HEK293 (cell line): Measurements from ENCODE around the gene SERPINA1.

Experiments used
- CTCF ChIA-PET: fragments of 350-600 bp; formaldehyde crosslinking; extraction: SDS; loops from one replicate; lab custom pipeline; 2021; ENCODE audit warnings: antibody characterized with exemption; lab: Yijun Ruan, JAX
- POLR2A ChIA-PET: fragments of 300-600 bp; formaldehyde crosslinking; extraction: SDS; loops from one replicate; lab custom pipeline; 2020; ENCODE audit warnings: antibody characterized with exemption, inconsistent platforms; lab: Yijun Ruan, JAX
- H3K27ac ChIP-seq: fragments of 200-500 bp; sonication (Bioruptor generic); 2 replicates; pipeline ENCODE4 v1.5.1; 2014; ENCODE audit warnings: low read depth, low read length, control low read depth, inconsistent platforms; ENCODE audit errors: extremely low read depth
- H3K36me3 ChIP-seq, 2 experiments: fragments of 200-500 bp in 1 of 2; sonication (Bioruptor generic) in 1 of 2; 1 replicate in 1 of 2; 2 replicates in 1 of 2; pipeline ENCODE4 v1.5.1; 2014 to 2017; ENCODE audit warnings: inconsistent platforms in 2 of 2, low read length in 2 of 2; ENCODE audit not compliant: control insufficient read depth in 2 of 2, insufficient read depth in 1 of 2
- H3K4me1 ChIP-seq: fragments of 200-500 bp; sonication (Bioruptor generic); 2 replicates; pipeline ENCODE4 v1.5.1; 2014; ENCODE audit warnings: mild to moderate bottlenecking, low read length, inconsistent platforms; ENCODE audit not compliant: control insufficient read depth, insufficient read depth
- H3K4me3 ChIP-seq: 2 replicates; pipeline ENCODE4 v1.5.1; 2011; ENCODE audit warnings: low read depth, mild to moderate bottlenecking, control low read depth, low read length, moderate library complexity
- H3K9me3 ChIP-seq: fragments of 200-500 bp; sonication (Bioruptor generic); 2 replicates; pipeline ENCODE4 v1.5.1; 2014; ENCODE audit warnings: low read depth, low read length, inconsistent platforms; ENCODE audit not compliant: control insufficient read depth, insufficient read depth
- KLF10 ChIP-seq: fragments of 450-650 bp; IDR thresholded peaks from 2 replicates; pipeline ENCODE4 v1.5.1; 2018; ENCODE audit warnings: missing biosample characterization, mild to moderate bottlenecking, missing genetic modification characterization
- REPIN1 ChIP-seq: fragments of 450-650 bp; formaldehyde crosslinking; IDR thresholded peaks from 2 replicates; pipeline ENCODE4 v1.5.1; 2017; ENCODE audit warnings: missing biosample characterization, missing genetic modification characterization, low read depth
- TRIM28 ChIP-seq: IDR thresholded peaks from 2 replicates; pipeline ENCODE4 v1.6.1; 2011; ENCODE audit warnings: low read length, control low read depth, borderline replicate concordance
- ZBTB21 ChIP-seq: fragments of 450-650 bp; formaldehyde crosslinking; IDR thresholded peaks from 2 replicates; pipeline ENCODE4 v1.5.1; 2017; ENCODE audit warnings: missing biosample characterization, missing genetic modification characterization
- ZBTB8A ChIP-seq: fragments of 450-650 bp; formaldehyde crosslinking; IDR thresholded peaks from 2 replicates; pipeline ENCODE4 v1.5.1; 2016; ENCODE audit warnings: missing biosample characterization, missing genetic modification characterization
- ZFHX2 ChIP-seq: fragments of 450-650 bp; formaldehyde crosslinking; conservative IDR thresholded peaks from 2 replicates; pipeline ENCODE4 v1.5.1; 2016; ENCODE audit warnings: missing biosample characterization, missing genetic modification characterization
- ZIC2 ChIP-seq: fragments of 450-650 bp; formaldehyde crosslinking; IDR thresholded peaks from 2 replicates; pipeline ENCODE4 v1.5.1; 2016; ENCODE audit warnings: missing biosample characterization, missing genetic modification characterization
- ZNF10 ChIP-seq: fragments of 450-650 bp; formaldehyde crosslinking; IDR thresholded peaks from 2 replicates; pipeline ENCODE4 v1.5.1; 2017; ENCODE audit warnings: missing biosample characterization, missing genetic modification characterization
- ZNF16 ChIP-seq: fragments of 450-650 bp; formaldehyde crosslinking; IDR thresholded peaks from 2 replicates; pipeline ENCODE4 v1.5.1; 2016; ENCODE audit warnings: low read depth, missing biosample characterization, missing genetic modification characterization
- ZNF202 ChIP-seq: fragments of 450-650 bp; formaldehyde crosslinking; IDR thresholded peaks from 2 replicates; pipeline ENCODE4 v1.5.1; 2016; ENCODE audit warnings: missing biosample characterization, missing genetic modification characterization, borderline replicate concordance
- ZNF324 ChIP-seq: fragments of 450-650 bp; formaldehyde crosslinking; IDR thresholded peaks from 2 replicates; pipeline ENCODE4 v1.5.1; 2016; ENCODE audit warnings: missing biosample characterization, missing genetic modification characterization
- ZNF354C ChIP-seq: fragments of 450-650 bp; formaldehyde crosslinking; IDR thresholded peaks from 2 replicates; pipeline ENCODE4 v1.5.1; 2016; ENCODE audit warnings: missing biosample characterization, missing genetic modification characterization, low read depth, borderline replicate concordance
- ZNF37A ChIP-seq: fragments of 450-650 bp; IDR thresholded peaks from 2 replicates; pipeline ENCODE4 v1.5.1; 2018; ENCODE audit warnings: missing biosample characterization, missing genetic modification characterization
- ZNF776 ChIP-seq: fragments of 450-650 bp; formaldehyde crosslinking; IDR thresholded peaks from 2 replicates; pipeline ENCODE4 v1.5.0; 2017; ENCODE audit warnings: missing biosample characterization, missing genetic modification characterization, borderline replicate concordance
- ZNF830 ChIP-seq: fragments of 450-650 bp; IDR thresholded peaks from 2 replicates; pipeline ENCODE4 v1.5.0; 2018; ENCODE audit warnings: missing biosample characterization, missing genetic modification characterization, low read depth, mild to moderate bottlenecking, moderate library complexity
- ZNF843 ChIP-seq: fragments of 450-650 bp; formaldehyde crosslinking; IDR thresholded peaks from 2 replicates; pipeline ENCODE4 v1.5.1; 2016; ENCODE audit warnings: missing biosample characterization, missing genetic modification characterization
- TF ChIP-seq, protein P1 (sequence below): fragments of 450-650 bp; formaldehyde crosslinking; IDR thresholded peaks from 2 replicates; pipeline ENCODE4 v1.5.1; 2016; ENCODE audit warnings: missing biosample characterization, missing genetic modification characterization, borderline replicate concordance
- TF ChIP-seq, protein P2 (sequence below): fragments of 450-650 bp; IDR thresholded peaks from 2 replicates; pipeline ENCODE4 v1.5.1; 2018; ENCODE audit warnings: missing biosample characterization, mild to moderate bottlenecking, missing genetic modification characterization
- TF ChIP-seq, protein P3 (sequence below): fragments of 450-650 bp; formaldehyde crosslinking; IDR thresholded peaks from 2 replicates; pipeline ENCODE4 v1.5.1; 2016; ENCODE audit warnings: missing biosample characterization, missing genetic modification characterization
- TF ChIP-seq, protein P4 (sequence below): fragments of 450-650 bp; formaldehyde crosslinking; IDR thresholded peaks from 2 replicates; pipeline ENCODE4 v1.5.1; 2016; ENCODE audit warnings: missing biosample characterization, missing genetic modification characterization
- TF ChIP-seq, protein P5 (sequence below): fragments of 450-650 bp; formaldehyde crosslinking; IDR thresholded peaks from 2 replicates; pipeline ENCODE4 v1.5.1; 2016; ENCODE audit warnings: missing biosample characterization, missing genetic modification characterization
- TF ChIP-seq, protein P6 (sequence below): fragments of 450-650 bp; formaldehyde crosslinking; IDR thresholded peaks from 2 replicates; pipeline ENCODE4 v1.5.0; 2017; ENCODE audit warnings: missing biosample characterization, missing genetic modification characterization, borderline replicate concordance

Gene SERPINA1

DNA sequence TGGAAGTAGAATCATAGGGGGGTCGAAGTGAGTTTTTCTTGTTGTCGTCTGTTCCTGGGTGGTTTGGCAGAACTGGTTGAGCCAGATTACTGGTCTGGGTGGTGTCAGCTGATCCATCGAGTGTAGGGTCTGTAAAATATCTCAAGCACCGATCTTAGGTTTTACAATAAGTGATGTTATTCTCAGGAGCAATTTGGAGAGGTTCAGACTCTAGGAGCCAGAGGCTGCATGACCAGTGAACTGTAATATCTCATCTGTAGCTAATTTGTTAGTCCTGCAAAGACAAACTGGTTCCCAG lies 9.7 kb upstream of the SERPINA1 start:
- ChIA-PET POLR2A (no interaction called here), CTCF (no interaction called here)
- Histone ChIP-seq H3K9me3 (no peaks in the 10 kb centered on the region), H3K27ac (no peak overlapping the region), H3K4me1 (no peaks in the 10 kb centered on the region), H3K4me3 (no peak overlapping the region), H3K36me3 (no peaks in the 10 kb centered on the region)
- TF ChIP-seq, protein P1, sequence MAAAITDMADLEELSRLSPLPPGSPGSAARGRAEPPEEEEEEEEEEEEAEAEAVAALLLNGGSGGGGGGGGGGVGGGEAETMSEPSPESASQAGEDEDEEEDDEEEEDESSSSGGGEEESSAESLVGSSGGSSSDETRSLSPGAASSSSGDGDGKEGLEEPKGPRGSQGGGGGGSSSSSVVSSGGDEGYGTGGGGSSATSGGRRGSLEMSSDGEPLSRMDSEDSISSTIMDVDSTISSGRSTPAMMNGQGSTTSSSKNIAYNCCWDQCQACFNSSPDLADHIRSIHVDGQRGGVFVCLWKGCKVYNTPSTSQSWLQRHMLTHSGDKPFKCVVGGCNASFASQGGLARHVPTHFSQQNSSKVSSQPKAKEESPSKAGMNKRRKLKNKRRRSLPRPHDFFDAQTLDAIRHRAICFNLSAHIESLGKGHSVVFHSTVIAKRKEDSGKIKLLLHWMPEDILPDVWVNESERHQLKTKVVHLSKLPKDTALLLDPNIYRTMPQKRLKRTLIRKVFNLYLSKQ (tag by site-specific recombination) = no peak
- TF ChIP-seq, protein P2, sequence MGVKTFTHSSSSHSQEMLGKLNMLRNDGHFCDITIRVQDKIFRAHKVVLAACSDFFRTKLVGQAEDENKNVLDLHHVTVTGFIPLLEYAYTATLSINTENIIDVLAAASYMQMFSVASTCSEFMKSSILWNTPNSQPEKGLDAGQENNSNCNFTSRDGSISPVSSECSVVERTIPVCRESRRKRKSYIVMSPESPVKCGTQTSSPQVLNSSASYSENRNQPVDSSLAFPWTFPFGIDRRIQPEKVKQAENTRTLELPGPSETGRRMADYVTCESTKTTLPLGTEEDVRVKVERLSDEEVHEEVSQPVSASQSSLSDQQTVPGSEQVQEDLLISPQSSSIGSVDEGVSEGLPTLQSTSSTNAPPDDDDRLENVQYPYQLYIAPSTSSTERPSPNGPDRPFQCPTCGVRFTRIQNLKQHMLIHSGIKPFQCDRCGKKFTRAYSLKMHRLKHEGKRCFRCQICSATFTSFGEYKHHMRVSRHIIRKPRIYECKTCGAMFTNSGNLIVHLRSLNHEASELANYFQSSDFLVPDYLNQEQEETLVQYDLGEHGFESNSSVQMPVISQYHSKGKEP = no peak
- TF ChIP-seq TRIM28 = no peak
- TF ChIP-seq ZBTB21 (tag by site-specific recombination) = no peak
- no peak for TF ChIP-seq ZNF354C (tag by site-specific recombination)
- no peak for TF ChIP-seq ZNF776 (tag by site-specific recombination)
- no peak for TF ChIP-seq ZNF830 (tag by site-specific recombination)
- TF ChIP-seq ZNF37A (tag by site-specific recombination) = no peak
- TF ChIP-seq ZNF10 = no peak
- no peak for TF ChIP-seq ZFHX2 (tag by site-specific recombination)
- no peak for TF ChIP-seq KLF10 (tag by site-specific recombination)
- no peak for TF ChIP-seq ZNF843 (tag by site-specific recombination)
- TF ChIP-seq ZBTB8A (tag by site-specific recombination) = no peak
- TF ChIP-seq, protein P3, sequence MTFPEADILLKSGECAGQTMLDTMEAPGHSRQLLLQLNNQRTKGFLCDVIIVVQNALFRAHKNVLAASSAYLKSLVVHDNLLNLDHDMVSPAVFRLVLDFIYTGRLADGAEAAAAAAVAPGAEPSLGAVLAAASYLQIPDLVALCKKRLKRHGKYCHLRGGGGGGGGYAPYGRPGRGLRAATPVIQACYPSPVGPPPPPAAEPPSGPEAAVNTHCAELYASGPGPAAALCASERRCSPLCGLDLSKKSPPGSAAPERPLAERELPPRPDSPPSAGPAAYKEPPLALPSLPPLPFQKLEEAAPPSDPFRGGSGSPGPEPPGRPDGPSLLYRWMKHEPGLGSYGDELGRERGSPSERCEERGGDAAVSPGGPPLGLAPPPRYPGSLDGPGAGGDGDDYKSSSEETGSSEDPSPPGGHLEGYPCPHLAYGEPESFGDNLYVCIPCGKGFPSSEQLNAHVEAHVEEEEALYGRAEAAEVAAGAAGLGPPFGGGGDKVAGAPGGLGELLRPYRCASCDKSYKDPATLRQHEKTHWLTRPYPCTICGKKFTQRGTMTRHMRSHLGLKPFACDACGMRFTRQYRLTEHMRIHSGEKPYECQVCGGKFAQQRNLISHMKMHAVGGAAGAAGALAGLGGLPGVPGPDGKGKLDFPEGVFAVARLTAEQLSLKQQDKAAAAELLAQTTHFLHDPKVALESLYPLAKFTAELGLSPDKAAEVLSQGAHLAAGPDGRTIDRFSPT (tag by site-specific recombination) = no peak
- TF ChIP-seq, protein P4, sequence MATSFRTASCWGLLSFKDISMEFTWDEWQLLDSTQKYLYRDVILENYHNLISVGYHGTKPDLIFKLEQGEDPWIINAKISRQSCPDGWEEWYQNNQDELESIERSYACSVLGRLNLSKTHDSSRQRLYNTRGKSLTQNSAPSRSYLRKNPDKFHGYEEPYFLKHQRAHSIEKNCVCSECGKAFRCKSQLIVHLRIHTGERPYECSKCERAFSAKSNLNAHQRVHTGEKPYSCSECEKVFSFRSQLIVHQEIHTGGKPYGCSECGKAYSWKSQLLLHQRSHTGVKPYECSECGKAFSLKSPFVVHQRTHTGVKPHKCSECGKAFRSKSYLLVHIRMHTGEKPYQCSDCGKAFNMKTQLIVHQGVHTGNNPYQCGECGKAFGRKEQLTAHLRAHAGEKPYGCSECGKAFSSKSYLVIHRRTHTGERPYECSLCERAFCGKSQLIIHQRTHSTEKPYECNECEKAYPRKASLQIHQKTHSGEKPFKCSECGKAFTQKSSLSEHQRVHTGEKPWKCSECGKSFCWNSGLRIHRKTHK (tag by site-specific recombination) = no peak
- no peak for TF ChIP-seq REPIN1 (tag by site-specific recombination)
- TF ChIP-seq ZNF324 (tag by site-specific recombination) = no peak

DNA sequence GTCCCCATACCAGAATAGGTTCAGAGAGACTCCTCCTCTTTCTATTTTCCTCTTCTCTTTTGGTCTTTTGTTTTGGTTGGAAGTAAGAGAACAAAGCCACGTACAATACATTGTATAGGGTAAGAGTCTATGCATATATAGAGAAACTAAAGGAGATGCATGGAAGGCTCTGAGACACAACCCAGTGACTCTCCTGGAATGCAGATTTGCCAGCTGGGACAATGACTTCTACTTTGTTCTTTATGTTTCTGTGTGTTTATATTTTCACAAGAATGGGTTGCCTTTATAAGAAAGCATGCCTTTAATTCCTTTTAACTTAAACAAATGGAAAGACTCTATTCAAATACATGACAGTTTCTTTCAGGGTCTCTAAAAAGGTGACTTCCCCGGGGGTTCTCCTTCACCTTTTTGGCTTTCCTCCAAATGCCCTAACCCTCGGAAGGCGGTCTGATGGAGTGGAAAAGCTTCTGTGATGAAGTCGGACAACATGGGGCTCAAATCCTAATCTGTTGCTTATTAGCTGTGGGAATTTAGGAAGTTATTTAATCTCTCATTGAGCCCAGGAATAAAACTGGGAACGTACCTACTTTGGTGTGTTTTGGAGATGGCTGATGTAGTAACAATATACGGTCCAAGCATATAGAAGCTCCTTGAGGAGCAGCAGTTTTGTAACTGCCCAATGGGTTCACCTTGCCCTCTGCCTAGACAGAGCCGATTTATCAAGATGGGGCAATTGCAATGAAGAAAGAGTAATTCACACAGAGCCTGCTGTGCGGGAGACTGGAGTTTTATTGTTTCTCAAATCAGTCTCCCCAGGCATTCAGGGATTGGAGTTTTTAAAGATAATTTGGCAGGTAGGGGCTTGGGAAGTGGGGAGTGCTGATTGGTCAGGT lies 9.1 kb upstream of the SERPINA1 start:
- Histone ChIP-seq H3K9me3 (no peaks in the 10 kb centered on the region), H3K4me3 (no peak overlapping the region), H3K36me3 (no peaks in the 10 kb centered on the region), H3K4me1 (no peaks in the 10 kb centered on the region), H3K27ac (no peak overlapping the region)
- ChIA-PET CTCF (interaction anchor here (0.6 kb wide), 1 partner anchor 714 kb away, joined by 3 read pairs; no protein-coding TSS in a partner anchor), POLR2A (no interaction called here)
- TF ChIP-seq, protein P5, sequence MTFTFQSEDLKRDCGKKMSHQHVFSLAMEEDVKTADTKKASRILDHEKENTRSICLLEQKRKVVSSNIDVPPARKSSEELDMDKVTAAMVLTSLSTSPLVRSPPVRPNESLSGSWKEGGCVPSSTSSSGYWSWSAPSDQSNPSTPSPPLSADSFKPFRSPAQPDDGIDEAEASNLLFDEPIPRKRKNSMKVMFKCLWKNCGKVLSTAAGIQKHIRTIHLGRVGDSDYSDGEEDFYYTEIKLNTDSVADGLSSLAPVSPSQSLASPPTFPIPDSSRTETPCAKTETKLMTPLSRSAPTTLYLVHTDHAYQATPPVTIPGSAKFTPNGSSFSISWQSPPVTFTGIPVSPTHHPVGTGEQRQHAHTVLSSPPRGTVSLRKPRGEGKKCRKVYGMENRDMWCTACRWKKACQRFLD (tag by site-specific recombination) = no peak
- TF ChIP-seq, protein P6, sequence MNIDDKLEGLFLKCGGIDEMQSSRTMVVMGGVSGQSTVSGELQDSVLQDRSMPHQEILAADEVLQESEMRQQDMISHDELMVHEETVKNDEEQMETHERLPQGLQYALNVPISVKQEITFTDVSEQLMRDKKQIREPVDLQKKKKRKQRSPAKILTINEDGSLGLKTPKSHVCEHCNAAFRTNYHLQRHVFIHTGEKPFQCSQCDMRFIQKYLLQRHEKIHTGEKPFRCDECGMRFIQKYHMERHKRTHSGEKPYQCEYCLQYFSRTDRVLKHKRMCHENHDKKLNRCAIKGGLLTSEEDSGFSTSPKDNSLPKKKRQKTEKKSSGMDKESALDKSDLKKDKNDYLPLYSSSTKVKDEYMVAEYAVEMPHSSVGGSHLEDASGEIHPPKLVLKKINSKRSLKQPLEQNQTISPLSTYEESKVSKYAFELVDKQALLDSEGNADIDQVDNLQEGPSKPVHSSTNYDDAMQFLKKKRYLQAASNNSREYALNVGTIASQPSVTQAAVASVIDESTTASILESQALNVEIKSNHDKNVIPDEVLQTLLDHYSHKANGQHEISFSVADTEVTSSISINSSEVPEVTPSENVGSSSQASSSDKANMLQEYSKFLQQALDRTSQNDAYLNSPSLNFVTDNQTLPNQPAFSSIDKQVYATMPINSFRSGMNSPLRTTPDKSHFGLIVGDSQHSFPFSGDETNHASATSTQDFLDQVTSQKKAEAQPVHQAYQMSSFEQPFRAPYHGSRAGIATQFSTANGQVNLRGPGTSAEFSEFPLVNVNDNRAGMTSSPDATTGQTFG (tag by site-specific recombination) = no peak
- TF ChIP-seq ZIC2 = peak; percentile 66
- TF ChIP-seq ZNF16 (tag by site-specific recombination) = no peak
- TF ChIP-seq ZNF202 (tag by site-specific recombination) = no peak
